Endometrial microvascular endothelial cells (primary cell): ENCODE data around the gene NFYC. TPM values are rescaled to one million over a fixed set of nuclear protein-coding genes. Genes with fewer than 3 reads are reported as not detected.

ENCODE experiments used
- in situ Hi-C: cut with HindIII; loops from 2 replicates; pipeline ENCODE4 v1.10.0; 2017; ENCODE audit warnings: low sequenced_read_pairs, low pct_unique_long_range_greater_than_20kb; ENCODE audit errors: inconsistent ontology term
- total RNA-seq: library from RNA; depleted of rRNA; stranded (reverse); fragments of >200 nt; gene quantifications from one replicate; pipeline ENCODE4 v1.2.3, GENCODE V29; 2015; ENCODE audit errors: inconsistent ontology term

NFYC gene
- 37.7 TPM for total RNA-seq

- in situ Hi-C loops: no loop called here
Observed at GRCh38 chr1:40691538-40692428, at the start of gene NFYC. Gene NFYC (plus strand): TSS chr1:40691704. CDS start chr1:40738844, 47,140 bp downstream.

GRCh38 chr1:40645118-40645680 lies 46.3 kb upstream of the NFYC start:
- in situ Hi-C loops: no loop called here

GRCh38 chr1:40646315-40646714 lies 45.2 kb upstream of the NFYC start:
- in situ Hi-C loops: no loop called here

GRCh38 chr1:40648200-40648599 lies 43.3 kb upstream of the NFYC start:
- in situ Hi-C loops: no loop called here

- in situ Hi-C loops: no loop called here
Observed at GRCh38 chr1:40648928-40649591, 42.4 kb upstream of the NFYC start.

- in situ Hi-C loops: no loop called here
Observed at GRCh38 chr1:40649592-40649930, 41.9 kb upstream of the NFYC start.

- in situ Hi-C loops: no loop called here
Observed at GRCh38 chr1:40650075-40650474, 41.4 kb upstream of the NFYC start.

GRCh38 chr1:40651138-40651857 lies 40.2 kb upstream of the NFYC start:
- in situ Hi-C loops: no loop called here

GRCh38 chr1:40652468-40652867 lies 39.0 kb upstream of the NFYC start:
- in situ Hi-C loops: no loop called here

GRCh38 chr1:40652979-40653378 lies 38.5 kb upstream of the NFYC start:
- in situ Hi-C loops: no loop called here

GRCh38 chr1:40653851-40654537 lies 37.5 kb upstream of the NFYC start:
- in situ Hi-C loops: no loop called here

- in situ Hi-C loops: no loop called here
Observed at GRCh38 chr1:40657046-40657445, 34.5 kb upstream of the NFYC start.

GRCh38 chr1:40658751-40659648 lies 32.5 kb upstream of the NFYC start:
- in situ Hi-C loops: no loop called here

GRCh38 chr1:40659649-40659947 lies 31.9 kb upstream of the NFYC start:
- in situ Hi-C loops: no loop called here

GRCh38 chr1:40661678-40662077 lies 29.8 kb upstream of the NFYC start:
- in situ Hi-C loops: no loop called here

GRCh38 chr1:40662151-40662550 lies 29.4 kb upstream of the NFYC start:
- in situ Hi-C loops: no loop called here

- in situ Hi-C loops: no loop called here
Observed at GRCh38 chr1:40662864-40663263, 28.6 kb upstream of the NFYC start.
